ENCODE results near the gene MYT1. TPM values are rescaled to one million over a fixed set of nuclear protein-coding genes. Genes with fewer than 3 reads are reported as not detected.

Gene MYT1
- total RNA-seq, 4 donors from 2014 or later = 0.34 TPM; not detected in 3

- no peaks in the 10 kb centered on the region for H3K4me1 ChIP-seq
- H3K27ac ChIP-seq = no peak overlapping the region
- H3K36me3 ChIP-seq = no peaks in the 10 kb centered on the region
- WGBS = 62% methylated on average over 15 of the region's 32 CpGs
- H3K4me3 ChIP-seq = no peak overlapping the region
- no peak for TF ChIP-seq EP300 (IDR thresholded peaks at IDR 0.05)
- no peak for TF ChIP-seq POLR2A (IDR thresholded peaks at IDR 0.05)
- no peak for TF ChIP-seq POLR2AphosphoS5 (IDR thresholded peaks at IDR 0.05)
- no peak for TF ChIP-seq CTCF (IDR thresholded peaks at IDR 0.05)
- DNase-seq (ENCODE audit: low spot score in 2 of 2) = no peak
- peaks cover 92% of the 10 kb centered on the region for H3K27me3 ChIP-seq
- H3K9me3 ChIP-seq = no peaks in the 10 kb centered on the region
Observed at GRCh38 chr20:64160526-64161355, 3.5 kb upstream of the MYT1 start.

GRCh38 chr20:64161356-64162238 is 2.7 kb upstream of the MYT1 start:
- Histone ChIP-seq H3K4me3 (no peak overlapping the region), H3K27ac (no peak overlapping the region), H3K27me3 (peaks cover 92% of the 10 kb centered on the region), H3K4me1 (no peaks in the 10 kb centered on the region), H3K9me3 (no peaks in the 10 kb centered on the region), H3K36me3 (no peaks in the 10 kb centered on the region)
- 30% methylated on average over 21 of the region's 33 CpGs for WGBS
- DNase-seq (ENCODE audit: low spot score in 2 of 2) = no peak
- TF ChIP-seq POLR2AphosphoS5 (IDR thresholded peaks at IDR 0.05) = no peak
- TF ChIP-seq POLR2A (IDR thresholded peaks at IDR 0.05) = no peak

DNA sequence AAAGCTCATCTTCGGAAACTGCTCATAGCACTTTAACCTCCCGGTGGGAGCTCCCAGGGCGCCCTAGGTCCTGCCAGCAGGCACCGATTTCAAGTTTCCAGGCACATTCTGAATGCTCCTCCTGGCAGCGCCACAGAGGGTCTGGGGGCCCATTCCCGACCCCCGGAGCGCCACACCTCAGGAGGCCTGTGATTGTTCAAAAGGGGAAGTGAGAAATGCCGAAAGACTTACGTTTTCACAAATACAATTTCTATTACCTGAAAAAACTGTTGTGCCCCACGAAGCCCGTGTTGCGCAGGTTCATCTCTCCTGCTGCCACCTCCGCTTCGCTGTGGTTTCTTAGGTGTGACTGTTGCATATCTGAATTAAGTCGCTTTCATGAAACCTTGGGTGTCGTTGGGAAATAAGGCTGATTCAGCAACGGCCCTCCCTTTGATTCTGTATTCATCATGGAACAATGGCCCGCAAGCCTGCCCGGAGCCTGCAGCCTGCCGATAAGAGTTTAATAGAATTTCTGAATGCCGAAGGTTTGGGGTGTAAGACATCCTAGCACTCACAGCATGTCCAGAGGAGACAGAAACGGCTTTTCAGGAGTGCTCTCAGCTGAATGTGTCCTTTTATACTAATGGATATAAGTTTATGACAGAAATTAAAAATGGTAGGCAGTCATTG is 1.9 kb upstream of the MYT1 start:
- 59% methylated on average over 23 of the region's 23 CpGs for WGBS
- no peak for DNase-seq (ENCODE audit: low spot score in 2 of 2)
- Histone ChIP-seq H3K36me3 (no peaks in the 10 kb centered on the region), H3K4me1 (no peaks in the 10 kb centered on the region), H3K4me3 (no peak overlapping the region), H3K27me3 (peaks cover 99% of the 10 kb centered on the region), H3K9me3 (no peaks in the 10 kb centered on the region), H3K27ac (no peak overlapping the region)
- TF ChIP-seq POLR2AphosphoS5 (IDR thresholded peaks at IDR 0.05) = no peak

DNA sequence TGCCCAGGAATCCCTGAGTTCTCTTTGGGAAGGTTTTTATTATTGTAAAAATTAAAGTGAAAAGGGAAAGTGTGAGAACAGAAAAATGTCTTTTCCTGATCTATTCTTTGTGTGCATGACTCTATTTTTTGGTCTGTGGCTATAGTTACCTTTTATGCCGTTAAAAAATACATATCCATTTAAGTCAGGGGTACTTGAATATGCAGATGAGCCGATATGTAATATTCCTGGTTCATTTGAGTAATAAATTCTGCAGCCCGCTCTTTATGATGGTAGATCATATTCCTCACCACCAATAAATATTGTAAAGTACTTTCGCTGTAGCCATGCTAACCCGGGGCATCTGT is 503 bp upstream of the MYT1 start:
- peaks cover 100% of the 10 kb centered on the region for H3K27me3 ChIP-seq
- 88% methylated on average over 5 of the region's 5 CpGs for WGBS

GRCh38 chr20:64165866-64166600 is 1.8 kb downstream of the MYT1 start:
- Histone ChIP-seq H3K27ac (no peak overlapping the region), H3K27me3 (peaks cover 92% of the 10 kb centered on the region), H3K4me1 (no peaks in the 10 kb centered on the region), H3K4me3 (no peak overlapping the region), H3K36me3 (no peaks in the 10 kb centered on the region), H3K9me3 (no peaks in the 10 kb centered on the region)
- TF ChIP-seq EP300 (IDR thresholded peaks at IDR 0.05) (no peak), POLR2A (IDR thresholded peaks at IDR 0.05) (no peak), POLR2AphosphoS5 (IDR thresholded peaks at IDR 0.05) (no peak), CTCF (IDR thresholded peaks at IDR 0.05) (no peak)
- no peak for DNase-seq (ENCODE audit: low spot score in 2 of 2)
- 69% methylated on average over 10 of the region's 14 CpGs for WGBS

More for the DNA sequence above, 503 bp upstream of the MYT1 start:
- DNase-seq (ENCODE audit: low spot score in 2 of 2) = no peak
- Histone ChIP-seq H3K4me1 (no peaks in the 10 kb centered on the region), H3K4me3 (no peak overlapping the region), H3K36me3 (no peaks in the 10 kb centered on the region), H3K27ac (no peak overlapping the region), H3K9me3 (no peaks in the 10 kb centered on the region)
- TF ChIP-seq POLR2AphosphoS5 (IDR thresholded peaks at IDR 0.05) (no peak), CTCF (IDR thresholded peaks at IDR 0.05) (no peak), POLR2A (IDR thresholded peaks at IDR 0.05) (no peak), EP300 (IDR thresholded peaks at IDR 0.05) (no peak)
